ENCODE results near the gene C3orf52. TPM values are rescaled to one million over a fixed set of nuclear protein-coding genes. Genes with fewer than 3 reads are reported as not detected.
A peak's percentile ranks its signal among the peaks of the same experiment; 100 is the strongest.
"Not testable (repeated sequence)": the region's sequence is repeated elsewhere in the genome, so short reads cannot be mapped to it uniquely, and the experiment has no call there.

The C3orf52 gene
- total RNA-seq, 4 donors from 2014 or later, result 5.7 to 12.7 (median 9.5) TPM

DNA sequence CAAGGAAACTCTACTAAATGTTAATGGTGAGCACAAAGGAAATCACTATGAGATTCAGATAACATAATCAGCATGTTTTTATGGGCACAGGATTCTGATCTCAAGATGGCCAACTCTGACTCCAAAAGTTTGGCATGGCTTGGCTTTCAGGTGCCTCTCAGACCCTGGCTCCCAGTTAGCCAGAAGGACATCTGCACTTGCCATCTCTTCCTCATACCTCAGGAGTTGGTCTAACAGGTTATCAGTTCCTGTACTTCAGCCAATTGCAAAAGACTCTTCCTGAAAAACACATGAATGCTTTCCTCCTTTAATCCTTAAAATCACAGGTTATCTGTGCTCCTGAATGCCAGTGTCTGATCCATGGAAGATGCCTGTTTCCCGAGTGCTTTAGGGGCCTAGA, 26.7 kb upstream of the C3orf52 start:
- H3K4me1 ChIP-seq, result no peaks in the 10 kb centered on the region
- intact Hi-C loops (cut with DNase I), result no loop called here

DNA sequence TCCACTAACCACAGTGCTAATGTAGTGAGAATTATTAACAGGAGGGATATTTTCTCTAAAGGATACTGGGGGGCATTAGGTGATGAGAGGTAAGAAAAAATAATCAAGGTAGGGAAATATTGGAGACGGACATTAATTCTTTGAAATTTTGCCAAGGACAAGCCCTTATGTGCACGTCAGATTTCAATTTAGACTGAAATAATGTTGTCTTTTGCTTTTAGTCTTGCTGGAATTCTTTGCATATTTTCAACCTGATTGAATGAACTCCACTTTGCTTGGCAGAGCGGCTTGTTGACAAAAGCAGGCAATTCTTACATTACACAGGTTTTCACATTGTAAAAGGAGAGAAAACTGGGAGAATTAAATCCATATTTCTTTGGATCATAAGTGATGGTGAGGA, 25.0 kb upstream of the C3orf52 start:
- Histone ChIP-seq H3K27ac (no peak overlapping the region), H3K27me3 (no peaks in the 10 kb centered on the region), H3K4me3 (no peak overlapping the region), H3K36me3 (no peaks in the 10 kb centered on the region), H3K4me1 (no peaks in the 10 kb centered on the region), H3K9me3 (no peaks in the 10 kb centered on the region)
- DNase-seq, result no peak
- intact Hi-C loops (cut with DNase I), result no loop called here
- TF ChIP-seq POLR2A (IDR thresholded peaks at IDR 0.05), result no peak
- TF ChIP-seq, protein P1, sequence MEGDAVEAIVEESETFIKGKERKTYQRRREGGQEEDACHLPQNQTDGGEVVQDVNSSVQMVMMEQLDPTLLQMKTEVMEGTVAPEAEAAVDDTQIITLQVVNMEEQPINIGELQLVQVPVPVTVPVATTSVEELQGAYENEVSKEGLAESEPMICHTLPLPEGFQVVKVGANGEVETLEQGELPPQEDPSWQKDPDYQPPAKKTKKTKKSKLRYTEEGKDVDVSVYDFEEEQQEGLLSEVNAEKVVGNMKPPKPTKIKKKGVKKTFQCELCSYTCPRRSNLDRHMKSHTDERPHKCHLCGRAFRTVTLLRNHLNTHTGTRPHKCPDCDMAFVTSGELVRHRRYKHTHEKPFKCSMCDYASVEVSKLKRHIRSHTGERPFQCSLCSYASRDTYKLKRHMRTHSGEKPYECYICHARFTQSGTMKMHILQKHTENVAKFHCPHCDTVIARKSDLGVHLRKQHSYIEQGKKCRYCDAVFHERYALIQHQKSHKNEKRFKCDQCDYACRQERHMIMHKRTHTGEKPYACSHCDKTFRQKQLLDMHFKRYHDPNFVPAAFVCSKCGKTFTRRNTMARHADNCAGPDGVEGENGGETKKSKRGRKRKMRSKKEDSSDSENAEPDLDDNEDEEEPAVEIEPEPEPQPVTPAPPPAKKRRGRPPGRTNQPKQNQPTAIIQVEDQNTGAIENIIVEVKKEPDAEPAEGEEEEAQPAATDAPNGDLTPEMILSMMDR (IDR thresholded peaks at IDR 0.05), result no peak
- WGBS, 2 donors, result 61 to 80% methylated on average over 3 of the region's 3 CpGs

More for the DNA sequence above, 26.7 kb upstream of the C3orf52 start:
- Histone ChIP-seq H3K4me3 (no peak overlapping the region), H3K9me3 (no peaks in the 10 kb centered on the region), H3K27ac (no peak overlapping the region), H3K27me3 (no peaks in the 10 kb centered on the region), H3K36me3 (no peaks in the 10 kb centered on the region)
- DNase-seq, result no peak
- WGBS, 2 donors, result 22 to 83% methylated on average over 1 of the region's 1 CpG
- TF ChIP-seq, protein P1 (IDR thresholded peaks at IDR 0.05), result no peak

DNA sequence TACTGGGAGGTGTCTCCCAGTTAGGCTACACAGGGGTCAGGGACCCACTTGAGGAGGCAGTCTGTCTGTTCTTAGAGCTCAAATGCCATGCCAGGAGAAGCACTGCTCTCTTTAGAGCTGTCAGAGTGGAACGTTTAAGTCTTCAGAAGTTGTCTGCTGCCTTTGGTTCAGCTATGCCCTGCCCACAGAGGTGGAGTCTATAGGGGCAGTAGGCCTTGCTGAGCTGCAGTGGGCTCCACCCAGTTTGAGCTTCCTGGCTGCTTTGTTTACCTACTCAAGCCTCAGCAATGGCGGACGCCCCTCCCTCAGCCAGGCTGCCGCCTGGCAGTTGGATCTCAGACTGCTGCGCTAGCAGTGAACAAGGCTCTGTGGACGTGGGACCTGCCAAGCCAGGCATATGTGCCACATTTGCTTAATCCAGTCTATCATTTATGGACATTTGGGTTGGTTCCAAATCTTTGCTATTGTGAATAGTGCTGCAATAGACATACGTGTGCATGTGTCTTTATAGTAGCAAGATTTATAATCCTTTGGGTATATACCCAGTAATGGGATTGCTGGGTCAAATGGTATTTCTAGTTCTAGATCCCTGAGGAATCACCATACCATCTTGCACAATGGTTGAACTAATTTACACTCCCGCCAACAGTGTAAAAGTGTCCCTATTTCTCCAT, 13.7 kb upstream of the C3orf52 start:
- H3K27me3 ChIP-seq; intact Hi-C loops (cut with DNase I); H3K36me3 ChIP-seq; H3K4me3 ChIP-seq; H3K9me3 ChIP-seq; DNase-seq: not testable (repeated sequence)
- Histone ChIP-seq H3K4me1 (peaks cover 0 to 32% (median 3%) of the 10 kb centered on the region in 3 donors), H3K27ac (peak overlapping the region in 3 of 4 donors; percentile 35 to 63 (median 42))
- WGBS, 2 donors, result 76 to 90% methylated on average over 2 to 5 of the region's 8 CpGs
- peak in 1 of 4 donors; percentile 25 for TF ChIP-seq POLR2A (IDR thresholded peaks at IDR 0.05)

DNA sequence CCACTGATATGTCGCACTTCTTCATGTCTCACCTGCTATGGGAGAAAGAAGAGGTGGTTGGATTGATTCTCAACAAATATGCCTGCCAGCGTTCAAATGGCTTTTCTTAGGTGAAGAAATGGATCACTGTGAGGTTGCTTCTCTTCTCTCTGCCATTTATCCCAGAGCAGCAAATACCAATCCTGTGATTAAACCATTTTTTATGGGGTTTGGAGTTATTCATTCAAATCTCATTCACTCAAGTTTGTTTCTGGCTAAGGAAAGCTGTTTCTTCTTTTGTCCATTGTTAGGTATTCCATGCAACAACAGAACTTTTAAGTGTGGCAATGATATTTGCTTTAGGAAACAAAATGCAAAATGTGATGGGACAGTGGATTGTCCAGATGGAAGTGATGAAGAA, 12.2 kb upstream of the C3orf52 start:
- WGBS, 2 donors, result 82 to 88% methylated on average over 2 of the region's 2 CpGs
- intact Hi-C loops (cut with DNase I), result no loop called here

DNA sequence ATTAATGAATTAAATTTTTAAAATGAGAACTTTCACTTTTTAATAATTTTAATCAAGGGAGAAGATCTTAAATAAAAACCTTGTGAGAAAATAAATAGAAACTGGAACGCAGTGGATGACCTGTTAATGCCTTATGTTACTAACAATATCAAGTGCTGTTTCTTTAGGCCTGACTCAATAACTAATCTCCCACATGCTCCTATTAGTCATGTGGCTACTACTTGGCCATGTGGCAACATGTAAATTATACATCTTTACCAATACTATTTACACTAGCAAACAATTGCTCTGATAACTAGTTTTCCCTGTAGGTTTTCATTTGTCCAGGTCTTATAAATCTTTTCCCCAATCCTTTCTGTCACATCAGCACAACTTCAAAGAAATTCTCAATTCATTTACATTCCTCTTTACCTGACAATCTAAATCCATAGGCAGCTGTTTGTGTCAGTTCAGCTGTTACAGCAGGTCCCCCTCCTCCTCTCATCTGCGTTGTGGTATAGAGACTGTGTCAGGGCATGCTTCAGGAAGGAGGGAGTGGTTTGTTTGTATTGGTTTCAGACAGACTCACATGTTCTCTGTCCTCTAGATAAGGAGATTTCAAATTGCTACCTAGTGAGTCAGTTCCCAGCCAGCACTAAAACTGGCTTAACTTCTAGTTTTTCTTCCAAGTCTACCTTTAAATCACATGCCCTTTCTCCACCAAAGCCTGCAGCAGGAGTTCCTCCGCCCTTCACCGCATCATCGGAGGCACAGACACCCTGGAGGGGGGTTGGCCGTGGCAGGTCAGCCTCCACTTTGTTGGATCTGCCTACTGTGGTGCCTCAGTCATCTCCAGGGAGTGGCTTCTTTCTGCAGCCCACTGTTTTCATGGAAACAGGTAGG, 11.3 kb upstream of the C3orf52 start:
- Histone ChIP-seq H3K9me3 (no peaks in the 10 kb centered on the region), H3K36me3 (no peaks in the 10 kb centered on the region), H3K4me1 (peaks cover 0 to 32% (median 3%) of the 10 kb centered on the region in 3 donors), H3K4me3 (no peak overlapping the region), H3K27me3 (no peaks in the 10 kb centered on the region), H3K27ac (peak overlapping the region; percentile 47 to 83 (median 72))
- DNase-seq, result no peak
- peak in 1 of 4 donors; percentile 16 for TF ChIP-seq POLR2A (IDR thresholded peaks at IDR 0.05)
- TF ChIP-seq, protein P1 (IDR thresholded peaks at IDR 0.05), result no peak
- intact Hi-C loops (cut with DNase I), result no loop called here
- WGBS, 2 donors, result 21 to 28% methylated on average over 6 of the region's 6 CpGs

More for the DNA sequence above, 12.2 kb upstream of the C3orf52 start:
- peaks cover 0 to 32% (median 3%) of the 10 kb centered on the region in 3 donors for H3K4me1 ChIP-seq
- H3K9me3 ChIP-seq, result no peaks in the 10 kb centered on the region
- H3K27ac ChIP-seq, result peak overlapping the region in 3 of 4 donors; percentile 63 to 83 (median 81)
- H3K27me3 ChIP-seq, result no peaks in the 10 kb centered on the region
- TF ChIP-seq, protein P1 (IDR thresholded peaks at IDR 0.05), result no peak
- TF ChIP-seq POLR2A (IDR thresholded peaks at IDR 0.05), result no peak
- DNase-seq, result no peak
- no peaks in the 10 kb centered on the region for H3K36me3 ChIP-seq
- H3K4me3 ChIP-seq, result no peak overlapping the region
